GM12892 (cell line): ENCODE results near the gene TEX11.

ENCODE experiments used
- POLR2A ChIP-seq: IDR thresholded peaks from 2 replicates; pipeline ENCODE4 v1.6.1; 2011; ENCODE audit warnings: low read depth, low read length, control low read depth
- POLR2AphosphoS5 ChIP-seq: IDR thresholded peaks from 2 replicates; pipeline ENCODE4 v1.6.1; 2011; ENCODE audit warnings: low read depth, low read length, control low read depth
- TAF1 ChIP-seq: IDR thresholded peaks from 2 replicates; pipeline ENCODE4 v1.6.1; 2011; ENCODE audit warnings: low read depth, mild to moderate bottlenecking, control low read depth, low read length, borderline replicate concordance

DNA sequence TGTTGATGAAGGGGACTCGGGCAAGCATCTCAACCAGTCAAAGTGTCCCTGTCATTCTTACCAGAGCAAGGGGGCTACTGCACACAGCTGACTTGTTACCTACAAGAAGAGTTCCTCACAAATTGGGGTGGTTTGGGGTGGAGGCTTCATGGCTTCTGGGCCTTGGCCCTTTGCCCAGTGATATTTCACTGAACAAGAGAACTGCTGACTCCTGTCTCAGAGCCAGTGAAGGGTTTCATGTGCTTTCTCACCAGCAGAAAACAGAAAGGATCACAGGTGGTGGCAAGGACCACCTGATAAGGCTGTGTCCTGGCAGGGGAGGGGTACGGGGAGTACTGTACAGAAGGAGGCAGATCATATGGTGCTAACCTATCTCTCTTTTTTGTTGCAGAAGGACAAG, 410.4 kb downstream of the TEX11 start:
- no peak for TF ChIP-seq POLR2AphosphoS5
- TF ChIP-seq POLR2A: no peak
- TF ChIP-seq TAF1: no peak
